GM12891 (cell line): ENCODE measurements around the gene CDKL5.

Experiments
- PAX5 ChIP-seq: IDR thresholded peaks from 2 replicates; pipeline ENCODE4 v1.6.1; 2011; ENCODE audit warnings: low read length, moderate library complexity, mild to moderate bottlenecking; ENCODE audit not compliant: insufficient read depth, severe bottlenecking
- POLR2A ChIP-seq: IDR thresholded peaks from 2 replicates; pipeline ENCODE4 v1.6.1; 2011; ENCODE audit warnings: low read depth, low read length, control low read depth
- POLR2AphosphoS5 ChIP-seq: IDR thresholded peaks from 2 replicates; pipeline ENCODE4 v1.6.1; 2011; ENCODE audit warnings: low read depth, low read length, control low read depth
- POU2F2 ChIP-seq: IDR thresholded peaks from 2 replicates; pipeline ENCODE4 v1.6.1; 2011; ENCODE audit warnings: low read depth, mild to moderate bottlenecking, control low read depth, low read length, moderate library complexity
- SPI1 ChIP-seq: IDR thresholded peaks from 2 replicates; pipeline ENCODE4 v1.6.1; 2011; ENCODE audit warnings: low read depth, low read length, control low read depth
- TAF1 ChIP-seq: IDR thresholded peaks from 2 replicates; pipeline ENCODE4 v1.6.1; 2011; ENCODE audit warnings: low read depth, low read length, control low read depth

DNA sequence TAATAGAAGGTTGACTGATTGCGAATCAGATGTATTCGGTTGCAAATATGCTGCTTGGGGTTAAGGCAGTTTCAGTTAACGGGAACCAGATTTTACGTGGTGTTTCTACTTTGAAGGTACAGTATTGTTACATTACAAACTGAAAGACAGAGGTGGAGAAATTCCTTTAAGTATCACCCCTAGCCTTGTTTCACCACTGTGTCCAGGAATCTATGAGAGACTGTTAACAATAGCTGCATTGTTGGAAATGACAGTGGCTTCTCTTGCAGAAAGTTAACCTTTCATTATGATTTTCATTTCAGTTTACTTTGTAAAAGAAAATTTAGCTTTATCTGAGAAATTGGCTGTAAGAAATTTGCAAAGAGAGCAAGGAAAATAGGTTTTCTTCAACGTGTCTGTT is 2.6 kb downstream of the CDKL5 start:
- TF ChIP-seq POLR2AphosphoS5: no peak
- no peak for TF ChIP-seq TAF1
- no peak for TF ChIP-seq POLR2A
- TF ChIP-seq POU2F2: no peak
- TF ChIP-seq SPI1: no peak
- no peak for TF ChIP-seq PAX5
